Subcutaneous adipose tissue (tissue), 4 donors: ENCODE data around the gene HACD1. TPM values are rescaled to one million over a fixed set of nuclear protein-coding genes. Genes with fewer than 3 reads are reported as not detected.

Experiments
- total RNA-seq, 4 donors: library from RNA; depleted of rRNA; stranded (reverse); fragments of >200 nt; gene quantifications; one replicate each; pipeline ENCODE4 v1.1.0, GENCODE V29; 2016
- TF ChIP-seq, protein P1 (sequence below): fragments of 450-650 bp; IDR thresholded peaks from one replicate; pipeline ENCODE4 v1.5.1; 2016; ENCODE audit warnings: low read depth, mild to moderate bottlenecking, control low read depth, antibody characterized with exemption, moderate library complexity

HACD1 gene
- total RNA-seq, 4 donors from 2014 or later = 16.0 to 47.5 (median 28.4) TPM

DNA sequence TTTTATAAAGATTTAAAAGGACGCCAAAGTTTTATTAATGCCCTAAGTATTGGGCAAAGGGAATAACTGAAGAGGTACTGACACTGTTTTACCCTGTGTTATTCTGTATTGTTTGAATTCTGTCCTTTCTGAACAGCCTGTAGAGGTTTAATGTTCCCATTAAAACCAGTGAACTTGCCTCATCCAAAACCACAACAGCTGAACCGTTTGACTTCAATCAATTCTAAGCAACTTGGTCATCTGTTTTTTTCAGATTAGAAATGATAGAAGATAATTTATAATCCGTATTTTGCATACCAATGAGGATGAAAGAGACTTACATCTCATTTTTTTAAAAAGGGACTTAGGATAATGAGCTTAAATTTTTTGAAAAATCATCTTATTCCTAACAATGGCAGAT lies 40.4 kb downstream of the HACD1 start:
- TF ChIP-seq, protein P1, sequence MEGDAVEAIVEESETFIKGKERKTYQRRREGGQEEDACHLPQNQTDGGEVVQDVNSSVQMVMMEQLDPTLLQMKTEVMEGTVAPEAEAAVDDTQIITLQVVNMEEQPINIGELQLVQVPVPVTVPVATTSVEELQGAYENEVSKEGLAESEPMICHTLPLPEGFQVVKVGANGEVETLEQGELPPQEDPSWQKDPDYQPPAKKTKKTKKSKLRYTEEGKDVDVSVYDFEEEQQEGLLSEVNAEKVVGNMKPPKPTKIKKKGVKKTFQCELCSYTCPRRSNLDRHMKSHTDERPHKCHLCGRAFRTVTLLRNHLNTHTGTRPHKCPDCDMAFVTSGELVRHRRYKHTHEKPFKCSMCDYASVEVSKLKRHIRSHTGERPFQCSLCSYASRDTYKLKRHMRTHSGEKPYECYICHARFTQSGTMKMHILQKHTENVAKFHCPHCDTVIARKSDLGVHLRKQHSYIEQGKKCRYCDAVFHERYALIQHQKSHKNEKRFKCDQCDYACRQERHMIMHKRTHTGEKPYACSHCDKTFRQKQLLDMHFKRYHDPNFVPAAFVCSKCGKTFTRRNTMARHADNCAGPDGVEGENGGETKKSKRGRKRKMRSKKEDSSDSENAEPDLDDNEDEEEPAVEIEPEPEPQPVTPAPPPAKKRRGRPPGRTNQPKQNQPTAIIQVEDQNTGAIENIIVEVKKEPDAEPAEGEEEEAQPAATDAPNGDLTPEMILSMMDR = no peak

DNA sequence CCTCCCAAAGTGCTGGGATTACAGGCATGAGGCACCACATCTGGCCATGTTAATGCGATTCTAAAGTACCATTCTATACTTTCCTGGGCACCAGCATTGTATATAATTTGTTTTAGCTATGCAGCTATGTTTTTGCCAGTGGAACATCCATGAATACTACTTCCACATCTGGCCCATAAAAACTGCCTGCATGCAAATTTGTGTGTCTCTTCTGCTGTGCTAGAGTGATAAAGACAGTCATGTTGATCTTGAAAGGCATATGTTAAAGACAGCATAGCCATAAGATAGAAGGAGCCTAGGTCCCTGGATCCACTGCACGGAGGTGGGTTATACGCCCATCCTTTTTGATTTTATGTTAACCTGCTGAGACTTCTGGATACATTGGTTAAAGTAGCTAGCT lies 52.3 kb downstream of the HACD1 start:
- TF ChIP-seq, protein P1 = no peak

DNA sequence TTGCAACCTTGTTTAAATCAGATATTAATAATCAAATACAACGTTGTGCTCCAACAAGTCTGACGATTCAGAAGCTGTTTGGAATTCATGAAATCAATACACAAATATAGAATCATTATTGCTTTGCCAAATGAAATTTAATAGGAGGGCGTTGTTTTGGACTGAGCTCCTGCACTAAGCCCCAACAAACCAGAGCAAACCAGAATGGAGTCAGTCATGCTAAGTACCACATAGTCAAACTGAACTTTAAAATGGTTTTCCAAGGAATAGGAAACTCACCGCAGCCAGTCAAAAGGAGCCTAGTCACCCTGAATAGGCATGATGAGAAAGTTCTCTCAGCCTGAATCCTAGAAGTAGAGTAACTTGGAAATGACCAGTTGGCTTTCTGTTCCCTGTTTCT lies 53.7 kb downstream of the HACD1 start:
- TF ChIP-seq, protein P1 = no peak

DNA sequence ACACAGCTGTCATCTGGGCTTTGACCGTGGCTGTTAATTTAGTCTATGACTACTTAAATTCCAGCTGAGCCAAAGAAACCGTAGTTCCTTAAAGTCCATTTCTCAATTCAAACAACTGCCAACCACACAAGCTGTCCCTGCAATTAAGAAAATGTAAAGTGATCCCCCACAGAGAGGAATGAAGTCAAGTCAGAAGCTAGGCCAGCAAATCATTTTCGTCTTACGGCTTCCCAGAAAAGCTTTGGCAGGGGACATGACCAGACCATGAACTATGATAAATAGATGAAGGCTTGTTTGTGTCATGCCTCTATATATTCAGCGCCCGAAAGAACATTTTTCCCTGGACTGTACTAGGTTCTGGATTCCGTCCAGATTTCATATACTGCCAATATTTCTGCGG lies 54.6 kb downstream of the HACD1 start:
- TF ChIP-seq, protein P1 = no peak

DNA sequence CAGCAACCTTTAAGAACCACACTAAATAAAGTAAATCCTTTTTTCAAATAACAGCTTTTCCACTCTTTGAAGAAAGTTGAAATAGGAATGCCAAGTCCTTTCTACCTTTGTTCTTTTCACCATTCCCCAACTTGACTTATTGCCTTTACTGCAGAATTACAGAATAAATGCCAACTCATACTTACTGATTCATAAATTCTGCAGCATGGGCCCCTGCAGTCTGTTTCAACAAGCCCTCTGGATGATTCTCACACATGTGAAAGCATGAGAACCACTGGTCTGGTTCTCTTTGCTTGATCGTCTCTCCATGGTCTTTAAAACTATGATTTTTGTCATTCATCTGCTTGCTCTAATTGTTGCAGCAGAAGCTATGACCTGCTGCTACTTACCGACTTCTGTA lies 56.1 kb downstream of the HACD1 start:
- TF ChIP-seq, protein P1 = no peak

DNA sequence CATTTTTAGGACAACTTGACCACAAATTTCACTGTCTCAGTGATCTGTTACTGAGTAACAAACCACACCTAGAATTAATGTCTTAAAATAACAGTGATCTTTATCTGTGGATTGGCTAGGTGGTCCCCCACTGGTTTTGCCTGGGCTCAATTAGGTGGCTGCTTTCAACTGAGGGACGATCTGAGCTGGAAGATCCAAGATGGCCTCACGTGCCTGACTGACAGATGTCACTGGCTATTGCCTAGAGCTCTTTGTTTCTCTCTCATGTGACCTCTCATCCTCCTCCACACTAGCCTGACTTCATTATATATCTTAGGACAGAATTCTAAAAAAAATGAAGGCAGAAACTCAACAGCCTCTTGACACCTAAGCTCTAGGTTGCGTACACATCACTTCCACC lies 59.7 kb downstream of the HACD1 start:
- TF ChIP-seq, protein P1 = no peak

DNA sequence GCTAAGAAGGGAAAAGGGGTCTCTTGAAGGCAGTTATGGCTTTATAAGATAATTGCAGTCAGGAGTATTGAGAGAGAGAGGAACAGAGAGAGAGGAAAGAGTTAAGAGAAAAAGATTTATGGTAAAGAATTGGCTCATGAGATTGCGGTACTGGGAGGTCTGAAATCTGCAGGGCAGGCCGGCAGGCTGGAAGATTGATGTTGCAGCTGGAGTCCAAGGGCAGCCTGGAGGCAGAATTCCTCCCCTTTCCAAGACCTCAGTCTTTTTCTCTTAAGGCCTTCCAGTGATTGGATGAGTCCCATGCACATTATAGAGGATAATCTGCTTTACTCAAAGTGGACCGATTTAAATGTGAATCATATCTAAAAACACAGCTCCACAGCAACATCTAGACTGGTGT lies 68.4 kb downstream of the HACD1 start:
- TF ChIP-seq, protein P1 = no peak

DNA sequence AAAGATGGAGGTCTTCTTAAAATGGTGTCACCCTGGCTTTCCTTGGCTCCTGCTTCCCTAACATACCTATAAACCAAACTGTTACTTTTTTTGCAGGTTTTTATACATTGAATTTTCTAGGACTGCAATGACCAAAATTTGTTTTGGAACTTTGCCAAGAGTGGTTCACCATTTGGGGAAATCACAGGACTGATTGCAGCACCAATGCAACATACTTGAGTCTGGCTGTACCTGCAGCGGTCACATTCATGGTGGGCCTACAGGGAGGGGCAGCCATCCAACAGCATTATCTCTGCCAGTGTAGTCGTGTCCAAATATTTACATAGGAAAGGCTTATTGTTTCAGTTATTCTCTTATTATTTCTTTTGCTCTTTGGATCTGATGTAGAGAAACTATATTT lies 69.0 kb downstream of the HACD1 start:
- TF ChIP-seq, protein P1 = no peak
